Stimulated activated CD8-positive, alpha-beta memory T cell treated with anti-CD3 and anti-CD28 coated beads, Interleukin-7, amount 100 ng/mL, for 1 hour (primary cell): ENCODE data around the gene CLCN7.
"Not testable (repeated sequence)": the region's sequence is repeated elsewhere in the genome, so short reads cannot be mapped to it uniquely, and the experiment has no call there.

Experiments
- DNase-seq, 2 donors: peaks; one replicate each; pipeline ENCODE4 v3.0.0-alpha.2; 2020; ENCODE audit warnings: low read depth in 2 of 2

Gene CLCN7

GRCh38 chr16:1487395-1488053 is 12.7 kb upstream of the CLCN7 start:
- no peak for DNase-seq

DNA sequence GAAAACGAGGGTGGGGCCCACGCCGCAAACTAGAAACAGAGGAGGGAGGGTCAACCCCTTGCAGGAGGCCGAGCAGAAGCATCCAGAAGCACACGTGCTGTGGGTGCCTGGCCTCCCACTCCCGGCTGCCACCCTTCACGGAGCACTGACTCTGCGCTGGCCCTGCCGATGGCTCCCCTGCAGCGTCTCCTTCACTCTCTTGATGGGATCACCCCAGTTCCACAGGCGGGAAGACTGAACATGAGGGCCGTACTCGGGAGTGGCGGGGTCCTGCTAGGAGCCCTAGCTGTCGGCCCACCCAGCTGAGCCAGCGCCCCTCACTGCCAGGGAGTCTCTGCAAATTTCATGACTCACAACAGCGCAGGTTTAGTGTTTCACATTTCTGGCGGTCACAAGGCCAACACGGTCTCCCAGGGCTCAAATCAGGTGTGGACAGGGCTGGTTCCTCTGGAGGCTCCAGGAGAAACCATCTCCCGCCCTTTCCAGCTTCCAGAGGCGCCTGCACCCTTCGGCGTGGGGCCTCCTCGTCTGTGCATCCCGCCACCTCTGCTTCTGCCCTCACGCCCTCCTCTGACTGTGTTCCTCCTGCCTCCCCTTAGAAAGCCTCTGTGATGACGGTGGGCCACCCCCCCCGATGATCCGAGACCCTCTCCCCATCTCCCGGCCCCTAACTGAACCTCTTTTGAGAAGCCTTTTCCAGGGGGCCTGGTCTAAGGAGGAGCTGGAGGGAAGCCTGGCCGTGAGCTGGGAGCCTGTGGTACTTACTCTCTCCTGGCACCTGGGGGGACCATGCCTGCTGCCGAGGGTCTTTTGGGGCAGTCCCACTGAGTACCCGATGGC is 11.9 kb upstream of the CLCN7 start:
- no peak for DNase-seq

- DNase-seq, result no peak
Observed at GRCh38 chr16:1485847-1486496, 11.1 kb upstream of the CLCN7 start.

- no peak for DNase-seq
Observed at GRCh38 chr16:1481906-1482835, 7.3 kb upstream of the CLCN7 start.

GRCh38 chr16:1478937-1479336 is 4.1 kb upstream of the CLCN7 start:
- not testable (repeated sequence) for DNase-seq

GRCh38 chr16:1477033-1477432 is 2.2 kb upstream of the CLCN7 start:
- DNase-seq, result no peak

DNA sequence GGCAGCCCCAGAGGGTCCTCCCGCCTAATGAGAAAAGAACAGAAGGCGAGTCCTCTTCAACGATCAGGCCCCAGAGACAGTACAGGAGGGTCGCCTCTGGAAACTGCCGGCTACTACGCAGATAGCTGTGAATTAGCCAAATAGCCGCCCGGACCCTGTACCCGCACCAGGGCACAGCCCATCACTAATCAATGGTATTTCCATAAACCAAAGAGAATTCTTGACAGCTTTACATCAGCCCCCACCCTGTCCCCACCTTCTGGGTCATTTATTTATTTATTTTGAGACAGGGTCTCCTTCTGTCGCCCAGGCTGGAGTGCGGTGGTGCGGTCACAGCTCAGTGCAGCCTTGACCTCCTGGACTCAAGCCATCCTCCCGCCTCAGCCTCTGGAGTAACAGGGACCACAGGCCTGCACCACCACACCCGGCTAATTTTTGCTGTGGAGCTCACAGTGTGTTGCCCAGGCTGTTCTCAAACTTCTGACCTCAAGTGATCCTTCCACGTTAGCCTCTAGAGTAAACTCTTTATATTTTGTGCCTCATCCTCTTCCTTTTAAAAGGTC is 805 bp upstream of the CLCN7 start:
- no peak for DNase-seq

DNA sequence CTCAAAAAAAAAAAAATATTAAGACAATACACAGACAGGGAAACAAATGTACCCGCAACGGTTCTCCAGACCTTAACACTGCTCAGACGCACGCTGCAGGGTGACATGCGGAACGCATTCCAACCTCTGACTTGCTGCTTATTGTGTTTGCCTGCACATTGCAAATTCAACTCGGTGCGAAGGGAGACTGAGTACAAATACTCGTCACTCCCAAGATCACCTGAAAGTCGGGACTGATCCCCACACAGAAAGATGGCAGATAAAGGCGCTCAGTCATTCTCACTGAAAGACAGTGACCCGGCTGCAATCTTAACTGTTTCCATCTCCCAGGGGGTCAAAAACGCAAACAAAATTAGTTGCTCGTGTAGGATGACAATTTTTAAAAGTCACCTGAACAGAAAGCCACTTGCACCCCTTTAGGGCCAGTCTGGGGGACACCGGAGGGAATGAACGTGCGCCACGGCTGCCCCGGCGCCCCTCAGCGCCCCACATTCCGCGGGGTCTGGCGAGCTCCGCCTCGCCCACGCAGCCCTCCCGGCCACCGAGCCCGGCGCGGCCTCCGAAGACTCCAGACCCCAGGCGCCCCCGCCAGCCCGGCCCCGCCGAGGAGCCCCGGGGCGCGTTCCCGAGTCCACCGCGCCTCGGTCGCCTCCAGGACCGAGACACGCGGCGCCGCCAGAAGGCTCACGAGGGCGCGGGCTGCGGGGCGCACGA is 589 bp downstream of the CLCN7 start:
- DNase-seq, result no peak

DNA sequence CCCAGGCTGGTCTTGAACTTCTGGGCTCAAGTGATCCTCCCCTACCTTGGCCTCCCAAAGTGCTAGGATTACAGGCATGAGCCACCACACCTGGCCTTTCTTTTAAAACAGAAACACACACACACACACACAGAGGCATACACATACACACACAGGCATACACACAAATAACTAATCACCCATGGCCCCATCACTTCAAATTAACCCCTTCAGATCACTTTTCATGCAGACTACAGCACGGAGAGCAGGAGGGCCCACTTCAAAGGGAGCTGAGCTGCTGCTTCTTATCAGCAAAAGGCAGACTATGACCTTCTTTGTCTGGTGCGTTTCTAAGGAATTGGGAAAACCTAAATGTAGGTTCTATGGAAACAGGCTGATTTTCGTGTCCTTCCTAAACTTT is 1.9 kb downstream of the CLCN7 start:
- no peak for DNase-seq

DNA sequence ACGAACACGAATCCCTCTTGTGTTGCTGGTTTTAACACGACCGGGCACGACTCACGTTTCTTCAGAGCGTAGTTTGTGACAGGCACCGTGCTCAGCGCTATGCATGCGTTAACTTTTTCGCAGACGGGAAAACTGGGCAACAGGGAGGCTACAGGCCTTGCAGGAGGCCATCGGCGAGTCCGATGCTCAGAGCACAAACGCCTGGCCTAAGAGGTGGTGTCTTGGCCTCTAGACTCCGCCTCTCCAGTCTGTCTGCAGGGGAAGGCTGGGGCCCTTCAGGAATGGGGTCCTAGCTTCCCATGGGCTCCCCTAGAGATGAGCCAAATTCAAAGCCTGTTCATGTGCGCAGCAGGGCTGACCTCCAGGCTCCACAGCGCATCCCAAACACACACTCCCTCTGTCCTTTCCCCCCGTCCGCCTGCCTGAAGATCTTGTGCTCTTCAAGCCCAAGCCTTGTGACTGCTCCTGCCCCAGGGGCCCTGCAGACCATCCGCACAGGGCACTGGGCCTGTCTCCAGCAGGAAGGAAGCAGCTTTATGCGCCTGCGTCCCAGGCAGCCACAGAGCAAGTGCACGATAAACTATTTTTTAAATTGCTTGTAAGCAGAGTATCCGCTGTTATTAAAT is 3.1 kb downstream of the CLCN7 start:
- DNase-seq, result no peak

DNA sequence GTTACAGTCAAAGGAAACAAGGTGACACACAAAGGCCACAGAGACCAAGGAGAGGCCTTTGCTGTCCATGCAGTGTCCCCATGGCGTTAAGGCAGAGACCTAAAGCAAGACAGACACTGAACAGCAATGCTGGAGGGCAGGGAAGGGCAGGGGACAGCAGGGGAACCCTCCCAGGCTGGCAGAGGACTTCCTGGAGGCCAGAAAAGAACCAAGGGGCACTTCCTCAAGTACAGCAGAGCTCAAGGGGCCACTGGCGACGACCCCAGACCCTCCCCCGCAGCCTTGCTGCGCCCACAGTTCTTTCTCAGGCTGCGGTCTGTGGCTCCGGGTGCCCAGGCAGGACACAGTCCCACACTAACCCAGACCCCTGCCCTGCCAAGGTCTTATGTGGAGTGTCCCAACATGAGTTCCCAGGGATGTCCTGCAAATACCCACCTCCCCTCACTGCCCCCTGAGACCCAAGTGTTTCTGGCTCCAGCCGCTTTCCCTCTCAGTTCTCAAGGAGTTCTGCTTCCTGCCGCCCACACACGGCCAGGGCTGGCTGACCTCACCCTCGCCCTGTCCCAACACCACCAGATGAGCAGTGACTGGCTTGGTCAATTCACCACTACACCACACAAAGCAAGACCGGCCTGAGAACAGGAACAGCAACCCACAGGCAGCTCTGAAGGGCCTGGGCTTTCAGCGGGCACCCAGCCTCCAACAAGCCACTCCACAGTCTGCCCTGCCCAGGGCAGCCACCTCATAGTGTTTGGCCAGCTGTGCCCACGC is 4.2 kb downstream of the CLCN7 start:
- no peak for DNase-seq

DNA sequence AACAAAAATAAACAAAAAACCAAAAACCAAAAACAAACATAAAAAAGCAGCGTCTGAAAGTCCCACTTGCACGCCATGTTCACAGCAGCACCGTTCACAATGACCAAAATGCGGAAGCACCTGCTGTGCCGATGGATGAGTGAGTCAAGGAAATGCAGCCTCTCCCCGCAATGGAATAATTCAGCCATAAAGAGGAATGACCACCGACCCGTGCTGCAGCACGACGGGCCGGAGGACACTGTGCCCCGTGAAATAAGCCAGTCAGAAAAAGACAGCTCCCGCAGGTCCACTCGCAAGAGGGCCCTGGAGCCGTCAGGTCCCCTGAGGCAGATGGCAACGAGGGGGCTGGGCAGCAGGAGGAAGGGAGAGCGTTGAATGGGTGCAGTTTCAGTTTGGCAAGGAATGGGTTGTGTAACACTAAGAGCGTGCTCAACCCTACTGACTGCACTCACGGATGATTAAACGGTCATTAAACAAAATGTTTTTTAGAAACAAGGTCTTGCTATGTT is 5.1 kb downstream of the CLCN7 start:
- DNase-seq, result no peak

- DNase-seq, result not testable (repeated sequence)
Observed at GRCh38 chr16:1469141-1469540, 5.7 kb downstream of the CLCN7 start.

GRCh38 chr16:1468426-1468810 is 6.4 kb downstream of the CLCN7 start:
- no peak for DNase-seq

DNA sequence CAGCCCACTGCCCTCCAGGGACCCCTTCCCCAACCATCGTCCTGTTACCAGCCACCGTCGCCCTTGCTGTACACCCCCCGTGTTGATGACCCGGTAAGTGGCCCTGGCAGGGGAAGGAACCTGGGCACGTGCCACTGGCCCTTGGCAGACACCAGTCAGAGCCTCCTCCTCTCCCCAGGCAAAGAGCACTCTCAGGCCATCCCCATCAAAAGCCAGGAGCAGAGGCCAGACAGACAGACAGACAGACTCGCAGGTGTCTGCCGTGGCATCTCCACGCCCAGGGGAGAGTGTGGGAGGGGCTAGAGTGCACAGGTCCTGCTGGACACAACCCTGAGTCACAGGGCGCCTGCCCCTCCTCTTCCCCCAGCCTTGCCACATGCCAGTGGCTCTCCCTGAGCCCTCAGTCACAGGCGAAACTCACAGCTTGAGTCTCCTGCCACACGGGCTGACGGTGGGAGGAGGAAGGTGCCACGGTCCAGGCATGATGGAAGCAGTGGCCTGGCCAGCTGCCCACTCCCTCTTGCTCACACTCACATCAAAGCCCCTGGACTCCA is 7.8 kb downstream of the CLCN7 start:
- no peak for DNase-seq

DNA sequence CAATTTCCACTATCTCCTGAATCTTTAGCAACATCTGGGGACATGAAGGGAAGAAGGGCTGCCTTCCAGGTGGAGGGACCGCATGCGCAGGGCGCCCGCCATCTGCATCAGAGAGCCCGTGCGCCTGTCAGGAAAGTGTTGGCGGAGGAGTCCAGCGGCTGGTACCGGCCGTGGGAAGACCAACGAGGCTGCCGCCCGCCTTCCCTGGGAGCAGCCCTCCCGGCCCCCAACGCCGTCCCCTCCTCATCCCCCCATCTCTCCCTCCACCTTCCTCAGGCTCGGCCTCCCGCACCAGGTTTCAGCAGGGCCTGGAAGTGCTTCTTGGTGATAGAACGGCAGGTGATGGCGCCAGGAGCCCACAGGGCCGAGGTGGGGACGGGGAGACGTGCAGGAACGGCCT is 8.8 kb downstream of the CLCN7 start:
- DNase-seq, result no peak

DNA sequence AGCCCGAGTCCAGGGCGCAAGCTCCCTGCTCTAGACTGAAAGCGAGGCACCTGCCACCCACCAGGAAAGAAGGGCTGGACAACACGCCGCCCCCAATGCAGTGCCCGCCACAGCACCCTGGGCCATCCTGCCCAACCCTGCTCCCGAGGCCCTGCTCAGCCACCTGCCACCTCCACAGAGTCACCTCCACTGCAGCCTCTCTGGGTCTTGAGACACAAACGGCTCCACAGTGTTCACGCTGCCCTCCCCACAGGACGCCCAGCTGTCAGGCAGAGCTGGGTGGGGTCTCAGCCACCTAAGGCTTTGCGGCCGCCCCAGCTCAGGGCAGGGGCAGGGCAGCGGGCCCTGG is 9.3 kb downstream of the CLCN7 start:
- DNase-seq, result no peak

DNA sequence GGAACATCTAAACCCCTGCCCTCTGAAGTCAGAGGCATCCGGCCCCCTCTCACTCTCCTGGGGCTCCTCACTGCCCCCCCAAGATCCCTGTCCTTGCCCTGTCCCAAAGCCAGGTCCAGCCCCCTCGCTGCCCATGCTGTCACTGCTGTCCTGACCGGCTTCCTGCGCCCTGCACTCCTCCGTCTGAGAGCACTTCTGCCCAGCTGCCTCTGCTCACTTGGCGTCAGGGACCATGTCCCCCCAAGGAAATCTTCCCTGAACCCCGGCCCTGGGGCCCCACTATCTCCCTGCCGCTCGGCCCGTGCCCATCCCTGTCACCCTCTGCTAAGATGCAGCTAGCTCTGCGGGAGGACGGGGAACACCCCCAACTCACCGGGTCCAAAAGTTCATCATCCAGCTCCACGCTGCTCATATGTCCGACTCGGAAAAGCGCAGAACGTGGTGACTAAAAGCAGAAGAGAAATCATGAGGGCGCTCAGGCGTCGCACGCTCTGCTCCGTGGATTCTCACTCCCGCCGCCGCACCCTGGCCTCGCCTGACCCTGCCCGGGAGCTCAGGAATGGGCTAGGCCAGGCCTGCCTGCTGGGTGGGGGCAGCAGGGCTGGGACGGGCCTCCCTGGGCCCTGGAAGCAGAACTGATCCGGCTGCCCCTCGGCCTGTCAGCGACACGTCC is 9.8 kb downstream of the CLCN7 start:
- no peak for DNase-seq
